Mucosa of gallbladder (tissue), 1 donor: ENCODE results near the gene RHBDL3. TPM values are rescaled to one million over a fixed set of nuclear protein-coding genes. Genes with fewer than 3 reads are reported as not detected.
A peak's percentile ranks its signal among the peaks of the same experiment; 100 is the strongest.
"Not testable (repeated sequence)": the region's sequence is repeated elsewhere in the genome, so short reads cannot be mapped to it uniquely, and the experiment has no call there.

Source experiments
- DNase-seq: peaks from one replicate; pipeline ENCODE4 v3.0.0-alpha.2; 2020; ENCODE audit warnings: low spot score
- total RNA-seq: library from RNA; stranded (reverse); gene quantifications from one replicate; pipeline ENCODE4 v1.2.1, GENCODE V29; 2021
- donor health status: DM: no; HTN: no; CAD: no.

The RHBDL3 gene
- total RNA-seq: 0.40 TPM

- no peak for DNase-seq
Observed at GRCh38 chr17:32265192-32265923, at the start of gene RHBDL3. Gene RHBDL3 (plus strand): TSS chr17:32265832. CDS start chr17:32266190, 358 bp downstream.

- no peak for DNase-seq
Observed at GRCh38 chr17:32222621-32223020, 43.0 kb upstream of the RHBDL3 start.

- no peak for DNase-seq
Observed at GRCh38 chr17:32223703-32224102, 41.9 kb upstream of the RHBDL3 start.

- no peak for DNase-seq
Observed at GRCh38 chr17:32226886-32227285, 38.7 kb upstream of the RHBDL3 start.

- DNase-seq: no peak
Observed at GRCh38 chr17:32227910-32228309, 37.7 kb upstream of the RHBDL3 start.

- no peak for DNase-seq
Observed at GRCh38 chr17:32235588-32235987, 30.0 kb upstream of the RHBDL3 start.

- no peak for DNase-seq
Observed at GRCh38 chr17:32239456-32239855, 26.2 kb upstream of the RHBDL3 start.

- no peak for DNase-seq
Observed at GRCh38 chr17:32240750-32241149, 24.9 kb upstream of the RHBDL3 start.

GRCh38 chr17:32241640-32242039 is 24.0 kb upstream of the RHBDL3 start:
- no peak for DNase-seq

GRCh38 chr17:32249475-32249874 is 16.2 kb upstream of the RHBDL3 start:
- DNase-seq: no peak

GRCh38 chr17:32253117-32253611 is 12.5 kb upstream of the RHBDL3 start:
- peak; percentile 82 for DNase-seq

- no peak for DNase-seq
Observed at GRCh38 chr17:32256012-32256700, 9.5 kb upstream of the RHBDL3 start.

- DNase-seq: no peak
Observed at GRCh38 chr17:32256701-32257019, 9.0 kb upstream of the RHBDL3 start.

- no peak for DNase-seq
Observed at GRCh38 chr17:32258383-32259140, 7.1 kb upstream of the RHBDL3 start.

- DNase-seq: no peak
Observed at GRCh38 chr17:32259586-32259985, 6.0 kb upstream of the RHBDL3 start.

GRCh38 chr17:32261417-32261736 is 4.3 kb upstream of the RHBDL3 start:
- no peak for DNase-seq

GRCh38 chr17:32261936-32262510 is 3.6 kb upstream of the RHBDL3 start:
- no peak for DNase-seq

- not testable (repeated sequence) for DNase-seq
Observed at GRCh38 chr17:32263515-32263914, 2.1 kb upstream of the RHBDL3 start.

- no peak for DNase-seq
Observed at GRCh38 chr17:32264140-32264799, 1.4 kb upstream of the RHBDL3 start.

- DNase-seq: no peak
Observed at GRCh38 chr17:32264823-32265191, 825 bp upstream of the RHBDL3 start.

- DNase-seq: no peak
Observed at GRCh38 chr17:32266051-32266388, 388 bp downstream of the RHBDL3 start.
